GM18511 (cell line): ENCODE data around the gene MRPS33.
"Not testable (repeated sequence)": the region's sequence is repeated elsewhere in the genome, so short reads cannot be mapped to it uniquely, and the experiment has no call there.

Experiments
- ATAC-seq: cut with Tn5 transposase; IDR thresholded peaks from one replicate; pipeline ENCODE4 v1.9.1; 2021; ENCODE audit warnings: mild to moderate bottlenecking, moderate library complexity; ENCODE audit not compliant: unreplicated experiment

Gene MRPS33

GRCh38 chr7:141014524-141015395 lies at the start of gene MRPS33:
Gene MRPS33, minus strand, starts transcription at chr7:141014952. Its CDS starts 4,319 bp downstream, at chr7:141010633.
- peak; percentile 99 for ATAC-seq

GRCh38 chr7:141057788-141058187 lies 43.0 kb upstream of the MRPS33 start:
- ATAC-seq = no peak

- ATAC-seq = no peak
These were observed 40.4 kb upstream of the MRPS33 start for GRCh38 chr7:141055146-141055545.

- ATAC-seq = no peak
These were observed 38.9 kb upstream of the MRPS33 start for GRCh38 chr7:141053626-141054025.

GRCh38 chr7:141045842-141046620 lies 31.3 kb upstream of the MRPS33 start:
- no peak for ATAC-seq

- no peak for ATAC-seq
These were observed 30.5 kb upstream of the MRPS33 start for GRCh38 chr7:141045126-141045841.

- ATAC-seq = no peak
These were observed 28.9 kb upstream of the MRPS33 start for GRCh38 chr7:141043616-141044015.

- ATAC-seq = no peak
These were observed 27.8 kb upstream of the MRPS33 start for GRCh38 chr7:141042222-141043193.

- no peak for ATAC-seq
These were observed 24.6 kb upstream of the MRPS33 start for GRCh38 chr7:141039376-141039775.

GRCh38 chr7:141038100-141038499 lies 23.3 kb upstream of the MRPS33 start:
- not testable (repeated sequence) for ATAC-seq

- not testable (repeated sequence) for ATAC-seq
These were observed 18.0 kb upstream of the MRPS33 start for GRCh38 chr7:141032539-141033323.

- ATAC-seq = no peak
These were observed 14.0 kb upstream of the MRPS33 start for GRCh38 chr7:141028767-141029166.

GRCh38 chr7:141027043-141027442 lies 12.3 kb upstream of the MRPS33 start:
- no peak for ATAC-seq

- ATAC-seq = no peak
These were observed 9.9 kb upstream of the MRPS33 start for GRCh38 chr7:141024668-141025067.

- ATAC-seq = no peak
These were observed 8.5 kb upstream of the MRPS33 start for GRCh38 chr7:141023295-141023694.

GRCh38 chr7:141017555-141017954 lies 2.8 kb upstream of the MRPS33 start:
- ATAC-seq = no peak

GRCh38 chr7:141016349-141016748 lies 1.6 kb upstream of the MRPS33 start:
- no peak for ATAC-seq

- ATAC-seq = peak; percentile 8
These were observed 628 bp downstream of the MRPS33 start for GRCh38 chr7:141014125-141014523.

- no peak for ATAC-seq
These were observed 1.4 kb downstream of the MRPS33 start for GRCh38 chr7:141013345-141013715.
